ENCODE data around the gene SLC25A11.

The SLC25A11 gene

GRCh38 chr17:4939796-4940554, at the start of gene SLC25A11, which contains the start of gene RNF167:
Gene SLC25A11 (minus strand): TSS chr17:4940046. CDS start chr17:4939910, 136 bp downstream.
Gene RNF167 (plus strand): TSS chr17:4940268. CDS start chr17:4940910, 642 bp downstream.
- no peaks in the 10 kb centered on the region for H3K9me3 ChIP-seq (ENCODE audit: control insufficient read depth in 2 of 2, low read length in 2 of 2)
- H3K4me3 ChIP-seq (ENCODE audit: low read length in 2 of 2), result peak within 1 kb of the TSS; percentile 82 to 94
- peak within 1 kb of the TSS; percentile 97 to 98 for H3K9ac ChIP-seq (ENCODE audit: low read length in 2 of 2)
- H3K27me3 ChIP-seq (ENCODE audit: control insufficient read depth in 1 of 2, insufficient read depth in 2 of 2, low read length in 2 of 2), result no peaks in the 10 kb centered on the region
- H3K27ac ChIP-seq (ENCODE audit: low read length), result peak within 1 kb of the TSS; percentile 98
- H3K4me1 ChIP-seq (ENCODE audit: control insufficient read depth, insufficient read depth, low read length), result peaks cover 51% of the 10 kb centered on the region
- peaks cover 43 to 44% of the 10 kb centered on the region in 2 donors for H3K36me3 ChIP-seq (ENCODE audit: control insufficient read depth in 2 of 2, insufficient read depth in 2 of 2, low read length in 2 of 2)

GRCh38 chr17:4987767-4988567, 48.1 kb upstream of the SLC25A11 start:
- Histone ChIP-seq H3K4me1 (ENCODE audit: control insufficient read depth, insufficient read depth, low read length) (peaks cover 32% of the 10 kb centered on the region), H3K4me3 (ENCODE audit: low read length in 2 of 2) (peak overlapping the region; percentile 88 to 90), H3K9ac (ENCODE audit: low read length in 2 of 2) (peak overlapping the region; percentile 90 to 91), H3K27me3 (ENCODE audit: control insufficient read depth in 1 of 2, insufficient read depth in 2 of 2, low read length in 2 of 2) (no peaks in the 10 kb centered on the region), H3K27ac (ENCODE audit: low read length) (peak overlapping the region; percentile 93), H3K36me3 (ENCODE audit: control insufficient read depth in 2 of 2, insufficient read depth in 2 of 2, low read length in 2 of 2) (peaks cover 6 to 7% of the 10 kb centered on the region in 2 donors), H3K9me3 (ENCODE audit: control insufficient read depth in 2 of 2, low read length in 2 of 2) (no peaks in the 10 kb centered on the region)

GRCh38 chr17:4986951-4987766, 47.3 kb upstream of the SLC25A11 start, which contains the start of gene CAMTA2:
Gene CAMTA2 (minus strand): TSS chr17:4987675. CDS start chr17:4986222, 1,453 bp downstream.
- no peaks in the 10 kb centered on the region for H3K27me3 ChIP-seq (ENCODE audit: control insufficient read depth in 1 of 2, insufficient read depth in 2 of 2, low read length in 2 of 2)
- H3K4me1 ChIP-seq (ENCODE audit: control insufficient read depth, insufficient read depth, low read length), result peaks cover 32% of the 10 kb centered on the region
- peaks cover 12 to 13% of the 10 kb centered on the region in 2 donors for H3K36me3 ChIP-seq (ENCODE audit: control insufficient read depth in 2 of 2, insufficient read depth in 2 of 2, low read length in 2 of 2)
- H3K9ac ChIP-seq (ENCODE audit: low read length in 2 of 2), result peak within 1 kb of the TSS; percentile 90 to 91
- H3K27ac ChIP-seq (ENCODE audit: low read length), result peak within 1 kb of the TSS; percentile 93
- no peaks in the 10 kb centered on the region for H3K9me3 ChIP-seq (ENCODE audit: control insufficient read depth in 2 of 2, low read length in 2 of 2)
- H3K4me3 ChIP-seq (ENCODE audit: low read length in 2 of 2), result peak within 1 kb of the TSS; percentile 88 to 90

DNA sequence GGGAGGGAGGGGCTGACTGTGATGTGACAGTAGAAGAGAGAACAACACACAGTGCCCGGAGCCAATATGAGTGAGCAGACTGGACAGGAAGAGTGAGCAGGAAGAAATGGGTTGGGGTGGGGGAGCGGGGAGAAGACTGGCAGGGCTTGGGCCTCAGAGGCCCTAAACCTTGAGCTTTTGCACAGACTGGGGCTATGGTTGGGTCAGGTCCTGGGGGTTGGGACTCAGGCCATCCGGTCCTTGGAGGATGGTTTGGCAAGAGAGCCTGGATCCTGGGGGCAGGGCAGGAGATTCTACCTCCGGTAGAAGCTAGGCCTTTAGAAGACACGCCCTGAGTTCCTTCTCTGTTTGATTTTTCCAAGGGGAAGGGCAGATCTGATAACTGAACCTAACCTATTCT, 46.6 kb upstream of the SLC25A11 start:
- Histone ChIP-seq H3K36me3 (ENCODE audit: control insufficient read depth in 2 of 2, insufficient read depth in 2 of 2, low read length in 2 of 2) (peaks cover 17 to 18% of the 10 kb centered on the region in 2 donors), H3K4me3 (ENCODE audit: low read length in 2 of 2) (peak overlapping the region; percentile 88 to 90), H3K9ac (ENCODE audit: low read length in 2 of 2) (peak overlapping the region; percentile 90 to 91), H3K4me1 (ENCODE audit: control insufficient read depth, insufficient read depth, low read length) (peaks cover 32% of the 10 kb centered on the region), H3K27me3 (ENCODE audit: control insufficient read depth in 1 of 2, insufficient read depth in 2 of 2, low read length in 2 of 2) (no peaks in the 10 kb centered on the region), H3K9me3 (ENCODE audit: control insufficient read depth in 2 of 2, low read length in 2 of 2) (no peaks in the 10 kb centered on the region), H3K27ac (ENCODE audit: low read length) (peak overlapping the region; percentile 93)

GRCh38 chr17:4982305-4982704, 42.5 kb upstream of the SLC25A11 start:
- no peak overlapping the region for H3K4me3 ChIP-seq (ENCODE audit: low read length in 2 of 2)
- peaks cover 21% of the 10 kb centered on the region for H3K4me1 ChIP-seq (ENCODE audit: control insufficient read depth, insufficient read depth, low read length)

DNA sequence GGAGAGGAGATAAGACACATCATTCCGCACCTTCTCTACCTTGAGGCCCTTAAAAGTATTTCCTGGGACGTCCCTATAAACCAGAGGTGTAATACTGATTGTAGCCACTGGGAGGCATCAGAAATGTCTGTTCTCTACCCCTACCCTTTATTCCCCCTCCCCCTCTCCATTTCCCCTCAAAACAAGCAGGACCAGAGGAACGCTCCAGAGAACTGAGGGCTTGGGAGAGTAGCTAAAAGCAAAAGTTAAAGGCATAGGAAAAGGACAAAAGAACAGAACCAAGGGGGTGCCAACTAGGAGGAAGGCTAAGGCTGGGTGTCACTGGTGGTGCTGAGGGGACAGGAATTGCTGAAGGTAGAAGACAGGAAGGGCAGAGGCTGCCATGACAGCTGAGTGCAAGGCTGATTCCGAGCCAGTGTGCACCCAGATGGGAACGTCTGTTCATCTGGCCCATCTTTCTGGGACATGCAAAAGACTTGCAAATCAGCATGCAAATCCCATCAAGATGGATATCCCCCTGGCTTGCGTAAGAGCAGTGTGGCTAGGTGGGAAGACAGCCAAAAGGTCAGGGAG, 40.9 kb upstream of the SLC25A11 start:
- Histone ChIP-seq H3K9me3 (ENCODE audit: control insufficient read depth in 2 of 2, low read length in 2 of 2) (no peaks in the 10 kb centered on the region), H3K4me3 (ENCODE audit: low read length in 2 of 2) (no peak overlapping the region), H3K9ac (ENCODE audit: low read length in 2 of 2) (no peak overlapping the region), H3K36me3 (ENCODE audit: control insufficient read depth in 2 of 2, insufficient read depth in 2 of 2, low read length in 2 of 2) (peaks cover 47 to 48% of the 10 kb centered on the region in 2 donors), H3K4me1 (ENCODE audit: control insufficient read depth, insufficient read depth, low read length) (peaks cover 7% of the 10 kb centered on the region), H3K27ac (ENCODE audit: low read length) (no peak overlapping the region), H3K27me3 (ENCODE audit: control insufficient read depth in 1 of 2, insufficient read depth in 2 of 2, low read length in 2 of 2) (no peaks in the 10 kb centered on the region)

More at GRCh38 chr17:4982305-4982704, 42.5 kb upstream of the SLC25A11 start:
- Histone ChIP-seq H3K27me3 (ENCODE audit: control insufficient read depth in 1 of 2, insufficient read depth in 2 of 2, low read length in 2 of 2) (no peaks in the 10 kb centered on the region), H3K9me3 (ENCODE audit: control insufficient read depth in 2 of 2, low read length in 2 of 2) (no peaks in the 10 kb centered on the region), H3K27ac (ENCODE audit: low read length) (no peak overlapping the region), H3K36me3 (ENCODE audit: control insufficient read depth in 2 of 2, insufficient read depth in 2 of 2, low read length in 2 of 2) (peaks cover 41 to 42% of the 10 kb centered on the region in 2 donors), H3K9ac (ENCODE audit: low read length in 2 of 2) (no peak overlapping the region)

DNA sequence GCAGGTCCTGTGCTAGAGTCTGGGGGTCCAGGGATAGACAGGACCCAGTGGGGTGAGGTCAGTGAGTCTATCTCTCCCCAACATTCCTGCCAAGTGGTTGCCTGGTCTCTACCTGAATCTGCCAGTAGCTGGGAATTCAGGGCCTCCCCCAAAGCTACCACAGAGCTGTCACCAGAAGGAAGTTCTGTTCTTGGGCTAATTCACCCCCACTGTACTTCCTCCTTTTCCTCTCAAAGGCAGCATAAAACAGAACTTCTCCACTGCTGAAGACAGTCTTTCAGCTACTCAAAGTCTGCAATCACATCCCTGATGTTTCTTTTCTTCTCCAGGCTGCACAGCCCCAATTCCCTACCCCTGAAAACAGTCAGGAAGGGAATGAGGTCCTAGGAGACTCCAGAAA, 38.9 kb upstream of the SLC25A11 start:
- peak overlapping the region in 1 of 2 donors; percentile 13 for H3K9ac ChIP-seq (ENCODE audit: low read length in 2 of 2)
- H3K27me3 ChIP-seq (ENCODE audit: control insufficient read depth in 1 of 2, insufficient read depth in 2 of 2, low read length in 2 of 2), result no peaks in the 10 kb centered on the region
- no peaks in the 10 kb centered on the region for H3K9me3 ChIP-seq (ENCODE audit: control insufficient read depth in 2 of 2, low read length in 2 of 2)
- peaks cover 19% of the 10 kb centered on the region for H3K4me1 ChIP-seq (ENCODE audit: control insufficient read depth, insufficient read depth, low read length)
- no peak overlapping the region for H3K4me3 ChIP-seq (ENCODE audit: low read length in 2 of 2)
- no peak overlapping the region for H3K27ac ChIP-seq (ENCODE audit: low read length)
- H3K36me3 ChIP-seq (ENCODE audit: control insufficient read depth in 2 of 2, insufficient read depth in 2 of 2, low read length in 2 of 2), result peaks cover 48 to 56% of the 10 kb centered on the region in 2 donors

- peak overlapping the region in 1 of 2 donors; percentile 8 for H3K4me3 ChIP-seq (ENCODE audit: low read length in 2 of 2)
- H3K4me1 ChIP-seq (ENCODE audit: control insufficient read depth, insufficient read depth, low read length), result peaks cover 30% of the 10 kb centered on the region
- peak overlapping the region in 1 of 2 donors; percentile 55 for H3K9ac ChIP-seq (ENCODE audit: low read length in 2 of 2)
- H3K27me3 ChIP-seq (ENCODE audit: control insufficient read depth in 1 of 2, insufficient read depth in 2 of 2, low read length in 2 of 2), result no peaks in the 10 kb centered on the region
- peaks cover 48 to 65% of the 10 kb centered on the region in 2 donors for H3K36me3 ChIP-seq (ENCODE audit: control insufficient read depth in 2 of 2, insufficient read depth in 2 of 2, low read length in 2 of 2)
- peak overlapping the region; percentile 53 for H3K27ac ChIP-seq (ENCODE audit: low read length)
- no peaks in the 10 kb centered on the region for H3K9me3 ChIP-seq (ENCODE audit: control insufficient read depth in 2 of 2, low read length in 2 of 2)
Measured at GRCh38 chr17:4974115-4974670, 34.3 kb upstream of the SLC25A11 start.

- Histone ChIP-seq H3K9me3 (ENCODE audit: control insufficient read depth in 2 of 2, low read length in 2 of 2) (no peaks in the 10 kb centered on the region), H3K27me3 (ENCODE audit: control insufficient read depth in 1 of 2, insufficient read depth in 2 of 2, low read length in 2 of 2) (no peaks in the 10 kb centered on the region), H3K36me3 (ENCODE audit: control insufficient read depth in 2 of 2, insufficient read depth in 2 of 2, low read length in 2 of 2) (peaks cover 43 to 59% of the 10 kb centered on the region in 2 donors), H3K9ac (ENCODE audit: low read length in 2 of 2) (no peak overlapping the region), H3K4me1 (ENCODE audit: control insufficient read depth, insufficient read depth, low read length) (peaks cover 37% of the 10 kb centered on the region), H3K4me3 (ENCODE audit: low read length in 2 of 2) (no peak overlapping the region), H3K27ac (ENCODE audit: low read length) (peak overlapping the region; percentile 69)
Measured at GRCh38 chr17:4973256-4974114, 33.6 kb upstream of the SLC25A11 start.
